IMR-90 (cell line): ENCODE results near the gene BRINP1. TPM values are rescaled to one million over a fixed set of nuclear protein-coding genes. Genes with fewer than 3 reads are reported as not detected.

ENCODE experiments used
- ATAC-seq: fragments of 200-7000 bp; cut with Tn5 transposase; 2 replicates; pipeline ENCODE4 v1.9.1; 2020; ENCODE audit warnings: low read depth, mild to moderate bottlenecking, moderate library complexity
- BruUV-seq: library from RNA; stranded (reverse); fragments of 400-500 nt; replicated peaks from 2 replicates; lab custom pipeline; 2021; lab: Mats Ljungman, UMichigan
- CTCF ChIA-PET: fragments of 300-600 bp; formaldehyde crosslinking; extraction: SDS; loops from one replicate; lab custom pipeline; 2021; ENCODE audit warnings: antibody characterized with exemption; lab: Yijun Ruan, JAX
- POLR2A ChIA-PET: fragments of 300-600 bp; sonication (Branson Sonifier 250); formaldehyde crosslinking; loops from one replicate; lab custom pipeline; 2022; ENCODE audit warnings: antibody characterized with exemption; ENCODE audit not compliant: unreplicated experiment; lab: Charles Lee
- DNase-seq: peaks from one replicate; pipeline ENCODE4 v3.0.0; 2013
- H2AFZ ChIP-seq: replicated peaks from 2 replicates; pipeline ENCODE3; 2013; ENCODE audit warnings: low read length, mild to moderate bottlenecking; ENCODE audit not compliant: poor library complexity
- H2AK5ac ChIP-seq: 2 replicates; pipeline ENCODE4 v1.6.1; 2013; ENCODE audit warnings: low read depth, low read length, inconsistent platforms
- H2AK9ac ChIP-seq: replicated peaks from 2 replicates; pipeline ENCODE3; 2013; ENCODE audit warnings: mild to moderate bottlenecking, low read depth, low read length, moderate library complexity; ENCODE audit not compliant: poor library complexity
- H2BK120ac ChIP-seq: 2 replicates; pipeline ENCODE4 v1.6.1; 2013; ENCODE audit warnings: low read depth, low read length, inconsistent platforms
- H2BK15ac ChIP-seq: 3 replicates; pipeline ENCODE4 v1.6.1; 2013; ENCODE audit warnings: low read depth, low read length, inconsistent platforms
- H2BK20ac ChIP-seq: 2 replicates; pipeline ENCODE4 v1.6.1; 2013; ENCODE audit warnings: low read depth, mild to moderate bottlenecking, inconsistent platforms, low read length, moderate library complexity
- H2BK5ac ChIP-seq: 2 replicates; pipeline ENCODE4 v1.6.1; 2013; ENCODE audit warnings: mild to moderate bottlenecking, low read depth, low read length, inconsistent platforms; ENCODE audit not compliant: poor library complexity, severe bottlenecking
- H3K14ac ChIP-seq: replicated peaks from 2 replicates; pipeline ENCODE4 v1.6.1; 2013; ENCODE audit warnings: low read depth, low read length, inconsistent platforms
- H3K18ac ChIP-seq: 2 replicates; pipeline ENCODE4 v1.6.1; 2013; ENCODE audit warnings: low read depth, low read length, control low read depth
- H3K23ac ChIP-seq: 2 replicates; pipeline ENCODE4 v1.6.1; 2013; ENCODE audit warnings: low read depth, low read length, inconsistent platforms
- H3K27ac ChIP-seq: 2 replicates; pipeline ENCODE4 v1.5.1; 2013; ENCODE audit warnings: mild to moderate bottlenecking, control low read depth, low read length; ENCODE audit not compliant: insufficient read depth
- H3K27me3 ChIP-seq: 2 replicates; pipeline ENCODE4 v1.6.1; 2013; ENCODE audit warnings: low read length; ENCODE audit not compliant: control insufficient read depth, insufficient read depth
- H3K36me3 ChIP-seq: 2 replicates; pipeline ENCODE4 v1.6.1; 2013; ENCODE audit warnings: low read length, mixed read lengths; ENCODE audit not compliant: control insufficient read depth, insufficient read depth
- H3K4ac ChIP-seq: 2 replicates; pipeline ENCODE4 v1.6.1; 2013; ENCODE audit warnings: low read depth, low read length, inconsistent platforms
- H3K4me1 ChIP-seq: 2 replicates; pipeline ENCODE4 v1.6.1; 2013; ENCODE audit warnings: low read length, mixed read lengths; ENCODE audit not compliant: control insufficient read depth, insufficient read depth
- H3K4me2 ChIP-seq: 2 replicates; pipeline ENCODE4 v1.6.1; 2013; ENCODE audit warnings: low read depth, mild to moderate bottlenecking, control low read depth, low read length, moderate library complexity
- H3K4me3 ChIP-seq: 2 replicates; pipeline ENCODE4 v1.5.1; 2013; ENCODE audit warnings: low read depth, mild to moderate bottlenecking, control low read depth, low read length, moderate library complexity; ENCODE audit not compliant: insufficient read depth
- H3K56ac ChIP-seq: 2 replicates; pipeline ENCODE4 v1.6.1; 2013; ENCODE audit warnings: low read length, inconsistent platforms; ENCODE audit not compliant: insufficient read depth; ENCODE audit errors: extremely low read depth
- H3K79me1 ChIP-seq, 2 experiments: 2 replicates each; pipeline ENCODE4 v1.6.1; 2013; ENCODE audit warnings: low read length in 2 of 2, inconsistent platforms in 1 of 2, low read depth in 1 of 2
- H3K9ac ChIP-seq: 2 replicates; pipeline ENCODE4 v1.6.1; 2013; ENCODE audit warnings: low read depth, low read length, control low read depth
- H3K9me1 ChIP-seq: 2 replicates; pipeline ENCODE4 v1.6.1; 2013; ENCODE audit warnings: low read length, inconsistent platforms; ENCODE audit not compliant: insufficient read depth
- H3K9me3 ChIP-seq: 2 replicates; pipeline ENCODE4 v1.6.1; 2013; ENCODE audit warnings: low read length; ENCODE audit not compliant: control insufficient read depth, insufficient read depth
- H4K20me1 ChIP-seq: 2 replicates; pipeline ENCODE4 v1.6.1; 2013; ENCODE audit warnings: low read length, inconsistent platforms; ENCODE audit not compliant: insufficient read depth
- H4K5ac ChIP-seq: 2 replicates; pipeline ENCODE4 v1.6.1; 2013; ENCODE audit warnings: mild to moderate bottlenecking, low read depth, low read length, control low read depth
- H4K8ac ChIP-seq, 2 experiments: 2 replicates each; pipeline ENCODE4 v1.6.1; 2013; ENCODE audit warnings: low read depth in 2 of 2, low read length in 2 of 2, control low read depth in 1 of 2, inconsistent platforms in 1 of 2
- H4K91ac ChIP-seq: 2 replicates; pipeline ENCODE4 v1.6.1; 2013; ENCODE audit warnings: low read depth, low read length, inconsistent platforms; ENCODE audit not compliant: insufficient read depth
- BHLHE40 ChIP-seq: fragments of 150-350 bp; IDR thresholded peaks from 2 replicates; pipeline ENCODE4 v1.6.1; 2016; ENCODE audit warnings: mild to moderate bottlenecking, low read depth, low read length
- CEBPB ChIP-seq: IDR thresholded peaks from 2 replicates; pipeline ENCODE4 v1.6.1; 2012; ENCODE audit warnings: low read depth, low read length, improper control_type of control experiment
- CHD1 ChIP-seq: IDR thresholded peaks from 2 replicates; pipeline ENCODE4 v1.6.1; 2012; ENCODE audit warnings: low read depth, low read length, improper control_type of control experiment
- FOS ChIP-seq: fragments of 150-350 bp; IDR thresholded peaks from 2 replicates; pipeline ENCODE4 v1.6.1; 2016; ENCODE audit warnings: low read depth, low read length
- MAFK ChIP-seq: IDR thresholded peaks from 2 replicates; pipeline ENCODE4 v1.6.1; 2012; ENCODE audit warnings: low read depth, low read length, improper control_type of control experiment
- MAZ ChIP-seq: IDR thresholded peaks from 2 replicates; pipeline ENCODE4 v1.6.1; 2012; ENCODE audit warnings: low read depth, mild to moderate bottlenecking, low read length, improper control_type of control experiment, moderate library complexity, borderline replicate concordance
- MXI1 ChIP-seq: IDR thresholded peaks from 2 replicates; pipeline ENCODE4 v1.6.1; 2012; ENCODE audit warnings: low read depth, mild to moderate bottlenecking, low read length, moderate library complexity, borderline replicate concordance
- NFE2L2 ChIP-seq: fragments of 150-350 bp; IDR thresholded peaks from 2 replicates; pipeline ENCODE4 v1.6.1; 2016; ENCODE audit warnings: low read depth, mild to moderate bottlenecking, low read length
- POLR2A ChIP-seq: IDR thresholded peaks from 2 replicates; pipeline ENCODE4 v1.6.1; 2012; ENCODE audit warnings: mild to moderate bottlenecking, low read depth, low read length
- RAD21 ChIP-seq: IDR thresholded peaks from 2 replicates; pipeline ENCODE4 v1.6.1; 2012; ENCODE audit warnings: low read length, improper control_type of control experiment
- RCOR1 ChIP-seq: IDR thresholded peaks from 2 replicates; pipeline ENCODE4 v1.6.1; 2012; ENCODE audit warnings: mild to moderate bottlenecking, low read length, improper control_type of control experiment; ENCODE audit not compliant: insufficient replicate concordance
- RFX5 ChIP-seq: IDR thresholded peaks from 2 replicates; pipeline ENCODE4 v1.8.0; 2012; ENCODE audit warnings: low read depth, mild to moderate bottlenecking, low read length, moderate library complexity
- SMC3 ChIP-seq: fragments of 150-350 bp; IDR thresholded peaks from 2 replicates; pipeline ENCODE4 v1.6.1; 2016; ENCODE audit warnings: low read depth, mild to moderate bottlenecking, antibody characterized with exemption, low read length, moderate library complexity
- WGBS, 2 experiments: methylation state at CpG; one replicate each; pipeline versions ENCODE4 v1.1.5 to v1.1.7; 2013; ENCODE audit warnings: missing lambda C conversion rate in 2 of 2; ENCODE audit not compliant: insufficient read length in 1 of 2; ENCODE audit errors: extremely low coverage in 2 of 2; 5-methylcytosine and 5-hydroxymethylcytosine counted together
- dilution Hi-C: fragments of 300-500 bp; cut with HindIII; formaldehyde crosslinking; loops from one replicate; pipeline ENCODE4 v1.14.3; 2018; ENCODE audit warnings: low sequenced_read_pairs; ENCODE audit not compliant: unreplicated experiment
- in situ Hi-C: fragments of 300-500 bp; cut with MboI; formaldehyde crosslinking; loops from 3 replicates; pipeline ENCODE4 v1.14.3; 2019; ENCODE audit warnings: low sequenced_read_pairs, inconsistent platforms, mixed read lengths
- intact Hi-C: fragments of 100-400 bp; cut with micrococcal nuclease; formaldehyde crosslinking; loops from 2 replicates; pipeline ENCODE4 v1.10.0; 2022
- polyA plus RNA-seq, 3 experiments: library from polyadenylated mRNA; depleted of rRNA; stranded (reverse); fragments of >200 nt; gene quantifications; 2 replicates each; pipeline ENCODE4 v1.2.3, GENCODE V29; 2012; ENCODE audit warnings: low replicate concordance in 1 of 3
- total RNA-seq: library from RNA; depleted of rRNA; stranded (reverse); fragments of >200 nt; gene quantifications from 2 replicates; pipeline ENCODE4 v1.2.3, GENCODE V29; 2012
- TF ChIP-seq, protein P1 (sequence below): conservative IDR thresholded peaks from 2 replicates; pipeline ENCODE4 v1.5.1; 2012; ENCODE audit warnings: mild to moderate bottlenecking, low read depth, low read length, improper control_type of control experiment
- TF ChIP-seq, protein P2 (sequence below): fragments of 150-350 bp; IDR thresholded peaks from 2 replicates; pipeline ENCODE4 v1.6.1; 2017; ENCODE audit warnings: mild to moderate bottlenecking, antibody characterized with exemption, low read length, low read depth
- TF ChIP-seq, protein P3 (sequence below): fragments of 150-350 bp; IDR thresholded peaks from 2 replicates; pipeline ENCODE4 v1.6.1; 2016; ENCODE audit warnings: low read depth, mild to moderate bottlenecking, low read length, moderate library complexity, borderline replicate concordance

BRINP1 gene
- total and polyA plus RNA-seq, 2 of the 4 experiments (the other 2 are of a cell fraction) = under 0.01 TPM; not detected in 1

DNA sequence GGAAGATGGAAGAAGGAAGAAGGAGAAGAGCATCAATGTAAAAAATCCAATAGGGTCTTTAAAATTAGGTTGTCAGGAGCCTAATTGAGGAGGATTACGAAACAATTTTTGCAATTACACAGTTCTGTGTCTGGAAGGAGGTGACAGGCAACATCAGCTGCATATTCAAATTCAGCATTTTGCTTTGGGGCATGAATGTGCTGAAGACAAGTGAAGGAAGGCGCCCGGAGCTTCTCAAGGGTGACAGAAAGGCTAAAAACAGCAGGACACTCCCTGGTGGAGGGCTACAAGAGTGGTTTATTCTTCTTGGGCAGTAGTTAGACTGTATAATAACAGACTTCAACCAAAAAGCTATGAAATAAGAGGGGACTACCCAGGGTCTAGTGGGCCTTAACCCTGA, 188.3 kb downstream of the BRINP1 start:
- H3K23ac ChIP-seq = no peak overlapping the region
- no peak overlapping the region for H3K4me2 ChIP-seq
- ChIA-PET CTCF (no interaction called here), POLR2A (no interaction called here)
- H3K4ac ChIP-seq = no peak overlapping the region
- H2AK9ac ChIP-seq = no peak overlapping the region
- ATAC-seq = no peak
- no peaks in the 10 kb centered on the region for H4K20me1 ChIP-seq
- no peaks in the 10 kb centered on the region for H3K4me1 ChIP-seq
- no peaks in the 10 kb centered on the region for H3K9me1 ChIP-seq
- H4K8ac ChIP-seq = no peak overlapping the region
- no peak overlapping the region for H2AFZ ChIP-seq
- H3K14ac ChIP-seq = no peak overlapping the region
- no peak overlapping the region for H3K56ac ChIP-seq
- no peak overlapping the region for H2BK15ac ChIP-seq
- H3K36me3 ChIP-seq = no peaks in the 10 kb centered on the region
- H2AK5ac ChIP-seq = no peak overlapping the region
- H4K5ac ChIP-seq = no peak overlapping the region
- H3K27ac ChIP-seq = no peak overlapping the region
- no peak overlapping the region for H2BK5ac ChIP-seq
- no peak overlapping the region for H3K4me3 ChIP-seq
- H2BK20ac ChIP-seq = no peak overlapping the region
- no TSS peak for BruUV-seq
- no peaks in the 10 kb centered on the region for H3K79me1 ChIP-seq
- WGBS, 2 experiments = 33% methylated on average over 1 of the region's 3 CpGs; no CpG with 5 or more reads in 1 of the 2 experiments
- peaks cover 26% of the 10 kb centered on the region for H3K9me3 ChIP-seq
- no peak for DNase-seq
- in situ Hi-C loops = no loop called here
- H3K27me3 ChIP-seq = no peaks in the 10 kb centered on the region
- no peak overlapping the region for H4K91ac ChIP-seq
- TF ChIP-seq CEBPB (no peak), SMC3 (no peak), CHD1 (no peak), POLR2A (no peak), MAZ (no peak), RCOR1 (no peak), RFX5 (no peak), BHLHE40 (no peak), RAD21 (no peak), NFE2L2 (no peak), MAFK (no peak), MXI1 (no peak), FOS (no peak)
- TF ChIP-seq, protein P1, sequence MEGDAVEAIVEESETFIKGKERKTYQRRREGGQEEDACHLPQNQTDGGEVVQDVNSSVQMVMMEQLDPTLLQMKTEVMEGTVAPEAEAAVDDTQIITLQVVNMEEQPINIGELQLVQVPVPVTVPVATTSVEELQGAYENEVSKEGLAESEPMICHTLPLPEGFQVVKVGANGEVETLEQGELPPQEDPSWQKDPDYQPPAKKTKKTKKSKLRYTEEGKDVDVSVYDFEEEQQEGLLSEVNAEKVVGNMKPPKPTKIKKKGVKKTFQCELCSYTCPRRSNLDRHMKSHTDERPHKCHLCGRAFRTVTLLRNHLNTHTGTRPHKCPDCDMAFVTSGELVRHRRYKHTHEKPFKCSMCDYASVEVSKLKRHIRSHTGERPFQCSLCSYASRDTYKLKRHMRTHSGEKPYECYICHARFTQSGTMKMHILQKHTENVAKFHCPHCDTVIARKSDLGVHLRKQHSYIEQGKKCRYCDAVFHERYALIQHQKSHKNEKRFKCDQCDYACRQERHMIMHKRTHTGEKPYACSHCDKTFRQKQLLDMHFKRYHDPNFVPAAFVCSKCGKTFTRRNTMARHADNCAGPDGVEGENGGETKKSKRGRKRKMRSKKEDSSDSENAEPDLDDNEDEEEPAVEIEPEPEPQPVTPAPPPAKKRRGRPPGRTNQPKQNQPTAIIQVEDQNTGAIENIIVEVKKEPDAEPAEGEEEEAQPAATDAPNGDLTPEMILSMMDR = no peak
- TF ChIP-seq, protein P2, sequence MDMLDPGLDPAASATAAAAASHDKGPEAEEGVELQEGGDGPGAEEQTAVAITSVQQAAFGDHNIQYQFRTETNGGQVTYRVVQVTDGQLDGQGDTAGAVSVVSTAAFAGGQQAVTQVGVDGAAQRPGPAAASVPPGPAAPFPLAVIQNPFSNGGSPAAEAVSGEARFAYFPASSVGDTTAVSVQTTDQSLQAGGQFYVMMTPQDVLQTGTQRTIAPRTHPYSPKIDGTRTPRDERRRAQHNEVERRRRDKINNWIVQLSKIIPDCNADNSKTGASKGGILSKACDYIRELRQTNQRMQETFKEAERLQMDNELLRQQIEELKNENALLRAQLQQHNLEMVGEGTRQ = no peak
- TF ChIP-seq, protein P3, sequence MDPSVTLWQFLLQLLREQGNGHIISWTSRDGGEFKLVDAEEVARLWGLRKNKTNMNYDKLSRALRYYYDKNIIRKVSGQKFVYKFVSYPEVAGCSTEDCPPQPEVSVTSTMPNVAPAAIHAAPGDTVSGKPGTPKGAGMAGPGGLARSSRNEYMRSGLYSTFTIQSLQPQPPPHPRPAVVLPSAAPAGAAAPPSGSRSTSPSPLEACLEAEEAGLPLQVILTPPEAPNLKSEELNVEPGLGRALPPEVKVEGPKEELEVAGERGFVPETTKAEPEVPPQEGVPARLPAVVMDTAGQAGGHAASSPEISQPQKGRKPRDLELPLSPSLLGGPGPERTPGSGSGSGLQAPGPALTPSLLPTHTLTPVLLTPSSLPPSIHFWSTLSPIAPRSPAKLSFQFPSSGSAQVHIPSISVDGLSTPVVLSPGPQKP = no peak
- no peak overlapping the region for H3K9ac ChIP-seq
- H3K18ac ChIP-seq = no peak overlapping the region
- H2BK120ac ChIP-seq = no peak overlapping the region
- dilution Hi-C loops = no loop called here
- intact Hi-C loops = no loop called here
